D721Med (cell line): ENCODE measurements around the gene SCUBE1.
A peak's percentile ranks its signal among the peaks of the same experiment; 100 is the strongest.

Experiments used
- DNase-seq: peaks from one replicate; pipeline ENCODE4 v3.0.0; 2011; ENCODE audit warnings: low spot score; ENCODE audit not compliant: insufficient read length
- FAIRE-seq: peaks from 2 replicates; lab custom pipeline; 2011; peaks lifted over from hg19 to GRCh38; lab: Jason Lieb, UNC
- CTCF ChIP-seq: IDR thresholded peaks from 2 replicates; pipeline ENCODE4 v1.5.1; 2012; ENCODE audit warnings: mild to moderate bottlenecking, control low read depth; ENCODE audit not compliant: insufficient read depth; ENCODE audit errors: missing control alignments

The SCUBE1 gene

GRCh38 chr22:43327157-43327438 lies 16.1 kb downstream of the SCUBE1 start:
- FAIRE-seq, result no peak
- DNase-seq, result no peak
- no peak for TF ChIP-seq CTCF

GRCh38 chr22:43326331-43327156 lies 16.6 kb downstream of the SCUBE1 start:
- TF ChIP-seq CTCF, result no peak
- FAIRE-seq, result no peak
- DNase-seq, result peak; percentile 56

- DNase-seq (no peak), FAIRE-seq (no peak)
- no peak for TF ChIP-seq CTCF
These were observed 18.0 kb downstream of the SCUBE1 start for GRCh38 chr22:43325176-43325575.

GRCh38 chr22:43320943-43321900 lies 21.9 kb downstream of the SCUBE1 start:
- no peak for DNase-seq
- no peak for FAIRE-seq
- TF ChIP-seq CTCF, result no peak

- TF ChIP-seq CTCF, result no peak
- DNase-seq, result no peak
- FAIRE-seq, result no peak
These were observed 23.3 kb downstream of the SCUBE1 start for GRCh38 chr22:43319661-43320486.

- FAIRE-seq, result no peak
These were observed 25.9 kb downstream of the SCUBE1 start for GRCh38 chr22:43317239-43317638.

More at GRCh38 chr22:43317239-43317638, 25.9 kb downstream of the SCUBE1 start:
- no peak for TF ChIP-seq CTCF
- no peak for DNase-seq
